ENCODE results near the gene COX10. TPM values are rescaled to one million over a fixed set of nuclear protein-coding genes. Genes with fewer than 3 reads are reported as not detected.

The COX10 gene
- total RNA-seq, 1 donor from 2014 or later: 18.4 TPM

DNA sequence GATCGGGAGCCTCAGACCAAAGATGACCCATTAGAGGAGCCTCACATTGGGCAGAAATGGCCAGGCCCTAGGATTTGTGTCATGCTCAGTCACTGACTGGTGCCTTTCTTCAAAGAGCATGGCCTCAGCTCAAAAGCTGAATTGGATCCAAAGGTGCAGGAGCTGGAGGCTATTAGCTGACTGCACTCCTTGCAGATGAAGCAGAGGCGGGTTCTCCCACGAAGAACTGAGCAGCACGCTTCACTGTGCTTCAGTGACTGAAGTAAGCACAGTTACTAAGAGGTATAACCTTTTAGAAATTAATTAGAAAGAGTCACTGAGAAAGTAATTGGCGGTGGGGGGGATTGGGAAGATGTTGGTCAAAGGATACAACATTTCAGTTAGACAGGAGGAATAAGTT lies 18.7 kb upstream of the COX10 start:
- Mint-ChIP-seq H3K4me3 (no peak overlapping the region), H3K4me1 (peaks cover 20% of the 10 kb centered on the region), H3K36me3 (peaks cover 2% of the 10 kb centered on the region), H3K9me3 (peaks cover under 1% of the 10 kb centered on the region), H3K27ac (no peak overlapping the region), H3K27me3 (ENCODE audit: low read depth) (no peaks in the 10 kb centered on the region)
- no peak for DNase-seq (ENCODE audit: low spot score in 2 of 2, unreplicated experiment in 2 of 2)
- TF ChIP-seq, protein P1, sequence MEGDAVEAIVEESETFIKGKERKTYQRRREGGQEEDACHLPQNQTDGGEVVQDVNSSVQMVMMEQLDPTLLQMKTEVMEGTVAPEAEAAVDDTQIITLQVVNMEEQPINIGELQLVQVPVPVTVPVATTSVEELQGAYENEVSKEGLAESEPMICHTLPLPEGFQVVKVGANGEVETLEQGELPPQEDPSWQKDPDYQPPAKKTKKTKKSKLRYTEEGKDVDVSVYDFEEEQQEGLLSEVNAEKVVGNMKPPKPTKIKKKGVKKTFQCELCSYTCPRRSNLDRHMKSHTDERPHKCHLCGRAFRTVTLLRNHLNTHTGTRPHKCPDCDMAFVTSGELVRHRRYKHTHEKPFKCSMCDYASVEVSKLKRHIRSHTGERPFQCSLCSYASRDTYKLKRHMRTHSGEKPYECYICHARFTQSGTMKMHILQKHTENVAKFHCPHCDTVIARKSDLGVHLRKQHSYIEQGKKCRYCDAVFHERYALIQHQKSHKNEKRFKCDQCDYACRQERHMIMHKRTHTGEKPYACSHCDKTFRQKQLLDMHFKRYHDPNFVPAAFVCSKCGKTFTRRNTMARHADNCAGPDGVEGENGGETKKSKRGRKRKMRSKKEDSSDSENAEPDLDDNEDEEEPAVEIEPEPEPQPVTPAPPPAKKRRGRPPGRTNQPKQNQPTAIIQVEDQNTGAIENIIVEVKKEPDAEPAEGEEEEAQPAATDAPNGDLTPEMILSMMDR (IDR thresholded peaks at IDR 0.05; ENCODE audit: unreplicated experiment): no peak

- Mint-ChIP-seq H3K4me3 (no peak overlapping the region), H3K27me3 (ENCODE audit: low read depth) (no peaks in the 10 kb centered on the region), H3K9me3 (peaks cover 6% of the 10 kb centered on the region), H3K4me1 (peaks cover 20% of the 10 kb centered on the region), H3K27ac (no peak overlapping the region), H3K36me3 (peaks cover 8% of the 10 kb centered on the region)
- DNase-seq (ENCODE audit: low spot score in 2 of 2, unreplicated experiment in 2 of 2): no peak
- TF ChIP-seq, protein P1 (IDR thresholded peaks at IDR 0.05; ENCODE audit: unreplicated experiment): no peak
Observed at GRCh38 chr17:14051692-14052091, 17.6 kb upstream of the COX10 start.

GRCh38 chr17:14052886-14053615 lies 16.3 kb upstream of the COX10 start:
- H3K9me3 Mint-ChIP-seq: peaks cover 10% of the 10 kb centered on the region
- peaks cover 22% of the 10 kb centered on the region for H3K4me1 Mint-ChIP-seq
- TF ChIP-seq, protein P1 (IDR thresholded peaks at IDR 0.05; ENCODE audit: unreplicated experiment): no peak
- no peak overlapping the region for H3K4me3 Mint-ChIP-seq
- peaks cover 9% of the 10 kb centered on the region for H3K36me3 Mint-ChIP-seq
- H3K27me3 Mint-ChIP-seq (ENCODE audit: low read depth): no peaks in the 10 kb centered on the region
- H3K27ac Mint-ChIP-seq: no peak overlapping the region
- no peak for DNase-seq (ENCODE audit: low spot score in 2 of 2, unreplicated experiment in 2 of 2)

DNA sequence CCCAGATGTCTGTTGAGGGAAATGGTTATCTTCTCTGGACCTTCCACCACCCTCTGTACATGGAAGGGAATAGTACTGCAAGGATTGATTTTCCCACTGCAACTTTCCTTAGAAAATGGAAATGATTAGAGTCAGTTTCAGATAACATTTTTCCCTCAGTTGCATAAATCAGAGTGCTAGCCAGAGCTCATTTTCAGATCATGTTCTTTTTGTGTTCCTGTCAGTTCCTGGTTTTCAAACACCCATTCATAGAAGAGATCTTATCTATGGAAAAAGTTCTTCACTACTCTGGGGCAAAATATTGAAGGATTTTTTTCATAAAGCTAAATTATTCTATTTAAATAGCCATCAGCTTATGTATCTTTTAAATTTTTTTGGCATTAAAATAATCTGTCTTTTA lies 11.7 kb upstream of the COX10 start:
- no peaks in the 10 kb centered on the region for H3K27me3 Mint-ChIP-seq (ENCODE audit: low read depth)
- H3K4me1 Mint-ChIP-seq: peaks cover 18% of the 10 kb centered on the region
- H3K9me3 Mint-ChIP-seq: peaks cover 10% of the 10 kb centered on the region
- H3K27ac Mint-ChIP-seq: no peak overlapping the region
- H3K4me3 Mint-ChIP-seq: no peak overlapping the region
- no peak for DNase-seq (ENCODE audit: low spot score in 2 of 2, unreplicated experiment in 2 of 2)
- TF ChIP-seq, protein P1 (IDR thresholded peaks at IDR 0.05; ENCODE audit: unreplicated experiment): no peak
- peaks cover 18% of the 10 kb centered on the region for H3K36me3 Mint-ChIP-seq

DNA sequence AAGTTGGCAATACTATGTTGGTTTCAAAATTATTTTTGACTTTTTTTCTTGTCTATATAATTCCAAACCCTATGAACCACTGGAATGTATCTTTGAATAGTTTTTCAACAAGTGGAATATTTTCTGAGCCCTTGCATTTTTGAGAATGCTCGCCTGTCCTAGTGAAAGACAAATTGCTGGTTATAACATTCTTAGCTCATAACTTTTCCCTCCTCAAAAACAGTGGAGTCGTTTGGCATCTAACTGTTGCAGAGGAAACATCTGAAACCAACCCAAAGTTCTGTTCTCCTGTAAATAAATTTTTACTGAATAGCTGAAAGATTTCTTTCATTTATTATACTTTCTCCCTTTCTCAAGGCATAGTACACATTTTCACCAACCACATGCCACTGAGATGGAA lies 11.3 kb upstream of the COX10 start:
- Mint-ChIP-seq H3K4me1 (peaks cover 15% of the 10 kb centered on the region), H3K27me3 (ENCODE audit: low read depth) (no peaks in the 10 kb centered on the region), H3K9me3 (peaks cover 10% of the 10 kb centered on the region), H3K4me3 (no peak overlapping the region), H3K36me3 (peaks cover 18% of the 10 kb centered on the region), H3K27ac (no peak overlapping the region)
- no peak for DNase-seq (ENCODE audit: low spot score in 2 of 2, unreplicated experiment in 2 of 2)
- TF ChIP-seq, protein P1 (IDR thresholded peaks at IDR 0.05; ENCODE audit: unreplicated experiment): no peak

Measured in mesothelial cell of epicardium (in vitro differentiated cells).